BJ (cell line): ENCODE measurements around the gene PCBP3. TPM values are rescaled to one million over a fixed set of nuclear protein-coding genes. Genes with fewer than 3 reads are reported as not detected.

ENCODE experiments used
- CTCF ChIA-PET: fragments of 350-600 bp; formaldehyde crosslinking; extraction: SDS; loops from one replicate; lab custom pipeline; 2021; ENCODE audit warnings: antibody characterized with exemption, inconsistent platforms; lab: Yijun Ruan, JAX
- POLR2A ChIA-PET: fragments of 300-600 bp; sonication (Branson Sonifier 250); formaldehyde crosslinking; extraction: SDS; loops from one replicate; lab custom pipeline; 2021; ENCODE audit warnings: antibody characterized with exemption; lab: Charles Lee
- DNase-seq: peaks from one replicate; pipeline ENCODE4 v3.0.0-alpha.2; 2011; ENCODE audit warnings: low read depth
- H3K27me3 ChIP-seq: 2 replicates; pipeline ENCODE4 v1.6.0; 2011; ENCODE audit warnings: low read length; ENCODE audit not compliant: control insufficient read depth, insufficient read depth
- H3K36me3 ChIP-seq: 2 replicates; pipeline ENCODE4 v1.5.1; 2011; ENCODE audit warnings: low read length; ENCODE audit not compliant: control insufficient read depth, insufficient read depth
- H3K4me3 ChIP-seq: 2 replicates; pipeline ENCODE4 v1.5.1; 2011; ENCODE audit warnings: low read depth, mild to moderate bottlenecking, control low read depth, low read length
- CTCF ChIP-seq: IDR thresholded peaks from 2 replicates; pipeline ENCODE4 v1.5.1; 2011; ENCODE audit warnings: low read depth, mild to moderate bottlenecking, control low read depth, inconsistent platforms, low read length, moderate library complexity; ENCODE audit not compliant: insufficient read depth
- polyA plus RNA-seq: library from polyadenylated mRNA; depleted of rRNA; stranded (reverse); fragments of >200 nt; gene quantifications from 2 replicates; pipeline ENCODE4 v1.2.3, GENCODE V29; 2011

The PCBP3 gene
- polyA plus RNA-seq, 1 experiment: 2.1 TPM

- ChIA-PET CTCF (interaction anchor here (0.9 kb wide), 1 partner anchor 19 kb away, joined by 3 read pairs; no protein-coding TSS in a partner anchor), POLR2A (no interaction called here)
- TF ChIP-seq CTCF: no peak
- no peak for DNase-seq
- H3K4me3 ChIP-seq: no peak overlapping the region
- H3K27me3 ChIP-seq: no peaks in the 10 kb centered on the region; the same call in 1 of the 2 replicates
- H3K36me3 ChIP-seq: no peaks in the 10 kb centered on the region
Observed at GRCh38 chr21:45927032-45927431, 283.5 kb downstream of the PCBP3 start.

GRCh38 chr21:45927851-45928850, 284.6 kb downstream of the PCBP3 start:
- ChIA-PET POLR2A (no interaction called here), CTCF (interaction anchor here (0.9 kb wide), 1 partner anchor 21 kb away, joined by 3 read pairs; no protein-coding TSS in a partner anchor)
- no peak for TF ChIP-seq CTCF
- no peak for DNase-seq
- H3K36me3 ChIP-seq: no peaks in the 10 kb centered on the region
- no peak overlapping the region for H3K4me3 ChIP-seq
- no peaks in the 10 kb centered on the region; the same call in 1 of the 2 replicates for H3K27me3 ChIP-seq

- ChIA-PET CTCF (interaction anchor here (1.2 kb wide), 1 partner anchor 22 kb away, joined by 4 read pairs; no protein-coding TSS in a partner anchor), POLR2A (no interaction called here)
- DNase-seq: no peak
- Histone ChIP-seq H3K27me3 (no peaks in the 10 kb centered on the region; the same call in 1 of the 2 replicates), H3K4me3 (no peak overlapping the region), H3K36me3 (no peaks in the 10 kb centered on the region)
- TF ChIP-seq CTCF: no peak
Observed at GRCh38 chr21:45929449-45929848, 285.9 kb downstream of the PCBP3 start.

GRCh38 chr21:45930231-45930760, 286.8 kb downstream of the PCBP3 start:
- DNase-seq: no peak
- CTCF ChIA-PET: interaction anchor here (1.2 kb wide), 1 partner anchor 21 kb away, joined by 4 read pairs; no protein-coding TSS in a partner anchor
- Histone ChIP-seq H3K36me3 (no peaks in the 10 kb centered on the region), H3K27me3 (no peaks in the 10 kb centered on the region; the same call in 1 of the 2 replicates), H3K4me3 (no peak overlapping the region)
- POLR2A ChIA-PET: no interaction called here
- no peak for TF ChIP-seq CTCF

- Histone ChIP-seq H3K27me3 (no peaks in the 10 kb centered on the region; the same call in 1 of the 2 replicates), H3K36me3 (no peaks in the 10 kb centered on the region), H3K4me3 (no peak overlapping the region)
- no peak for DNase-seq
- ChIA-PET POLR2A (no interaction called here), CTCF (no interaction called here)
- TF ChIP-seq CTCF: no peak
Observed at GRCh38 chr21:45930792-45931191, 287.3 kb downstream of the PCBP3 start.
